GM23338 (cell line): ENCODE measurements around the gene C1orf185. TPM values are rescaled to one million over a fixed set of nuclear protein-coding genes. Genes with fewer than 3 reads are reported as not detected.

Experiments
- ATAC-seq: fragments of 200-7000 bp; cut with Tn5 transposase; 3 replicates; pipeline ENCODE4 v1.9.1; 2020
- DNase-seq: peaks from one replicate; pipeline ENCODE4 v3.0.0-alpha.2; 2015; ENCODE audit warnings: low spot score
- H2AFZ ChIP-seq: fragments of 200-600 bp; sonication (generic); 2 replicates; pipeline ENCODE4 v1.8.0; 2016; ENCODE audit warnings: antibody characterized with exemption, mild to moderate bottlenecking, moderate library complexity
- H3F3A ChIP-seq: fragments of 200-600 bp; sonication (generic); replicated peaks from 2 replicates; pipeline ENCODE4 v1.8.0; 2017; ENCODE audit warnings: antibody characterized with exemption, mixed run types, low read depth
- H3K27ac ChIP-seq: fragments of 200-600 bp; sonication (generic); 2 replicates; pipeline ENCODE4 v1.6.1; 2016; ENCODE audit warnings: low read depth
- H3K27me3 ChIP-seq: fragments of 200-600 bp; sonication (generic); 2 replicates; pipeline ENCODE4 v1.8.0; 2016; ENCODE audit warnings: mild to moderate bottlenecking, mixed run types, moderate library complexity; ENCODE audit not compliant: insufficient read depth
- H3K36me3 ChIP-seq: fragments of 200-600 bp; sonication (generic); 2 replicates; pipeline ENCODE4 v1.8.0; 2016; ENCODE audit warnings: mild to moderate bottlenecking; ENCODE audit not compliant: insufficient read depth
- H3K4me1 ChIP-seq: fragments of 200-600 bp; sonication (generic); 2 replicates; pipeline ENCODE4 v1.8.0; 2016; ENCODE audit warnings: mild to moderate bottlenecking, moderate library complexity; ENCODE audit not compliant: insufficient read depth
- H3K4me2 ChIP-seq: fragments of 200-600 bp; sonication (generic); 2 replicates; pipeline ENCODE4 v1.7.1; 2017; ENCODE audit warnings: mixed run types
- H3K4me3 ChIP-seq: fragments of 200-600 bp; sonication (generic); 2 replicates; pipeline ENCODE4 v1.6.1; 2016; ENCODE audit warnings: mixed run types
- H3K79me2 ChIP-seq: fragments of 200-600 bp; sonication (generic); replicated peaks from 2 replicates; pipeline ENCODE4 v1.8.0; 2017; ENCODE audit warnings: mild to moderate bottlenecking; ENCODE audit not compliant: insufficient read depth
- H3K9me2 ChIP-seq: fragments of 200-600 bp; sonication (generic); 2 replicates; pipeline ENCODE4 v1.8.0; 2017; ENCODE audit not compliant: insufficient read depth
- H4K20me1 ChIP-seq: fragments of 200-600 bp; sonication (generic); replicated peaks from 2 replicates; pipeline ENCODE4 v1.8.0; 2017; ENCODE audit warnings: mild to moderate bottlenecking; ENCODE audit not compliant: insufficient read depth
- H3K27ac Mint-ChIP-seq: 2 replicates; pipeline ENCODE4 v1.8.0; 2020; ENCODE audit warnings: inconsistent platforms, mild to moderate bottlenecking, moderate library complexity, mixed read lengths
- H3K27me3 Mint-ChIP-seq: 3 replicates; pipeline ENCODE4 v1.8.0; 2022; ENCODE audit warnings: low read depth, mild to moderate bottlenecking, moderate library complexity, mixed read lengths, inconsistent platforms; ENCODE audit not compliant: insufficient read depth, poor library complexity
- H3K36me3 Mint-ChIP-seq: 3 replicates; pipeline ENCODE4 v1.8.0; 2021; ENCODE audit warnings: low read depth, mild to moderate bottlenecking, inconsistent platforms, moderate library complexity, mixed read lengths
- H3K4me1 Mint-ChIP-seq: 3 replicates; pipeline ENCODE4 v1.8.0; 2020; ENCODE audit warnings: mild to moderate bottlenecking, inconsistent platforms, mixed read lengths
- H3K4me3 Mint-ChIP-seq: 3 replicates; pipeline ENCODE4 v1.8.0; 2021; ENCODE audit warnings: moderate library complexity, mild to moderate bottlenecking, inconsistent platforms, mixed read lengths
- H3K9me3 Mint-ChIP-seq: 3 replicates; pipeline ENCODE4 v1.8.0; 2020; ENCODE audit warnings: moderate library complexity, mild to moderate bottlenecking, inconsistent platforms, mixed read lengths
- CREB1 ChIP-seq: fragments of 250-450 bp; sonication (Bioruptor Pico); IDR thresholded peaks from 2 replicates; pipeline ENCODE4 v1.5.0; 2020; ENCODE audit warnings: low read depth, mild to moderate bottlenecking, moderate library complexity
- EZH2 ChIP-seq: fragments of 200-600 bp; sonication (generic); IDR thresholded peaks from one replicate; pipeline ENCODE4 v1.8.0; 2017; ENCODE audit warnings: antibody characterized with exemption, mild to moderate bottlenecking, low read depth; ENCODE audit not compliant: unreplicated experiment
- EZH2phosphoT487 ChIP-seq: fragments of 200-600 bp; sonication (generic); IDR thresholded peaks from one replicate; pipeline ENCODE4 v1.8.1; 2018; ENCODE audit warnings: antibody characterized with exemption; ENCODE audit not compliant: unreplicated experiment
- JUNB ChIP-seq: IDR thresholded peaks from one replicate; pipeline ENCODE4 v1.6.1; 2016; ENCODE audit warnings: antibody characterized with exemption; ENCODE audit not compliant: unreplicated experiment
- NANOG ChIP-seq: IDR thresholded peaks from 2 replicates; pipeline ENCODE4 v1.6.1; 2016; ENCODE audit warnings: antibody characterized with exemption, borderline replicate concordance
- POLR2AphosphoS5 ChIP-seq: IDR thresholded peaks from 2 replicates; pipeline ENCODE4 v1.6.1; 2016; ENCODE audit warnings: antibody characterized with exemption, low read depth
- REST ChIP-seq: IDR thresholded peaks from one replicate; pipeline ENCODE4 v1.6.1; 2018; ENCODE audit warnings: antibody characterized with exemption; ENCODE audit not compliant: unreplicated experiment
- STAT1 ChIP-seq: IDR thresholded peaks from one replicate; pipeline ENCODE4 v1.6.1; 2016; ENCODE audit warnings: antibody characterized with exemption; ENCODE audit not compliant: unreplicated experiment
- ZNF114 ChIP-seq: fragments of 250-450 bp; sonication (Bioruptor Pico); IDR thresholded peaks from 2 replicates; pipeline ENCODE4 v1.5.0; 2020; ENCODE audit warnings: mild to moderate bottlenecking, moderate library complexity
- ZNF331 ChIP-seq: fragments of 250-450 bp; sonication (Bioruptor Pico); IDR thresholded peaks from 2 replicates; pipeline ENCODE4 v1.5.0; 2020; ENCODE audit warnings: low read depth, mild to moderate bottlenecking, moderate library complexity
- ZNF462 ChIP-seq: fragments of 250-450 bp; sonication (Bioruptor Pico); IDR thresholded peaks from 2 replicates; pipeline ENCODE4 v1.5.0; 2020; ENCODE audit warnings: mild to moderate bottlenecking, moderate library complexity
- polyA plus RNA-seq: library from polyadenylated mRNA; unstranded; fragments of >200 nt; fragmentation: Nextera tagmentation; extraction: Ambion mirVana; gene quantifications from 2 replicates; pipeline ENCODE4 v1.2.1, GENCODE V29; 2016
- total RNA-seq: library from RNA; depleted of rRNA; stranded (reverse); fragments of >200 nt; shearing (Covaris generic); gene quantifications from 2 replicates; pipeline ENCODE4 v1.2.3, GENCODE V29; 2014
- TF ChIP-seq, protein P1 (sequence below): IDR thresholded peaks from 2 replicates; pipeline ENCODE4 v1.6.1; 2016; ENCODE audit warnings: antibody characterized with exemption
- TF ChIP-seq, protein P2 (sequence below), 2 experiments: fragments of 200-600 bp in 1 of 2; sonication (generic) in 1 of 2; conservative IDR thresholded peaks; 2 replicates each; pipeline versions ENCODE4 v1.5.1 to v1.6.1; 2016 to 2017; ENCODE audit warnings: antibody characterized with exemption in 2 of 2, low read depth in 2 of 2, mild to moderate bottlenecking in 2 of 2, moderate library complexity in 1 of 2

C1orf185 gene
- total and polyA plus RNA-seq, 2 experiments from 2014 or later, result not detected

GRCh38 chr1:51071291-51072042 is 30.6 kb upstream of the C1orf185 start:
- no peak overlapping the region for H3K4me2 ChIP-seq
- ATAC-seq, result no peak

More at GRCh38 chr1:51071291-51072042, 30.6 kb upstream of the C1orf185 start:
- Mint-ChIP-seq H3K27me3 (no peaks in the 10 kb centered on the region), H3K27ac (no peak overlapping the region), H3K4me3 (no peak overlapping the region), H3K36me3 (no peaks in the 10 kb centered on the region), H3K4me1 (no peaks in the 10 kb centered on the region), H3K9me3 (no peaks in the 10 kb centered on the region)
- H3K79me2 ChIP-seq, result no peaks in the 10 kb centered on the region
- H3K9me2 ChIP-seq, result 0 out of 2 replicates have a peak, but pooled peaks cover 6% of the 10 kb centered on the region
- no peak for DNase-seq
- H3K27me3 ChIP-seq, result no peaks in the 10 kb centered on the region
- H3F3A ChIP-seq, result no peaks in the 10 kb centered on the region
- H3K36me3 ChIP-seq, result no peaks in the 10 kb centered on the region
- TF ChIP-seq CREB1, result no peak
- TF ChIP-seq POLR2AphosphoS5, result no peak
- TF ChIP-seq REST, result no peak
- TF ChIP-seq NANOG, result no peak
- TF ChIP-seq, protein P1, sequence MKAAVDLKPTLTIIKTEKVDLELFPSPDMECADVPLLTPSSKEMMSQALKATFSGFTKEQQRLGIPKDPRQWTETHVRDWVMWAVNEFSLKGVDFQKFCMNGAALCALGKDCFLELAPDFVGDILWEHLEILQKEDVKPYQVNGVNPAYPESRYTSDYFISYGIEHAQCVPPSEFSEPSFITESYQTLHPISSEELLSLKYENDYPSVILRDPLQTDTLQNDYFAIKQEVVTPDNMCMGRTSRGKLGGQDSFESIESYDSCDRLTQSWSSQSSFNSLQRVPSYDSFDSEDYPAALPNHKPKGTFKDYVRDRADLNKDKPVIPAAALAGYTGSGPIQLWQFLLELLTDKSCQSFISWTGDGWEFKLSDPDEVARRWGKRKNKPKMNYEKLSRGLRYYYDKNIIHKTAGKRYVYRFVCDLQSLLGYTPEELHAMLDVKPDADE, result no peak
- TF ChIP-seq JUNB, result no peak
- no peak for TF ChIP-seq STAT1
- TF ChIP-seq EZH2phosphoT487, result no peak
- no peak for TF ChIP-seq ZNF462 (CRISPR knock-in tag)
- no peak for TF ChIP-seq ZNF331 (CRISPR knock-in tag)
- TF ChIP-seq, protein P2, sequence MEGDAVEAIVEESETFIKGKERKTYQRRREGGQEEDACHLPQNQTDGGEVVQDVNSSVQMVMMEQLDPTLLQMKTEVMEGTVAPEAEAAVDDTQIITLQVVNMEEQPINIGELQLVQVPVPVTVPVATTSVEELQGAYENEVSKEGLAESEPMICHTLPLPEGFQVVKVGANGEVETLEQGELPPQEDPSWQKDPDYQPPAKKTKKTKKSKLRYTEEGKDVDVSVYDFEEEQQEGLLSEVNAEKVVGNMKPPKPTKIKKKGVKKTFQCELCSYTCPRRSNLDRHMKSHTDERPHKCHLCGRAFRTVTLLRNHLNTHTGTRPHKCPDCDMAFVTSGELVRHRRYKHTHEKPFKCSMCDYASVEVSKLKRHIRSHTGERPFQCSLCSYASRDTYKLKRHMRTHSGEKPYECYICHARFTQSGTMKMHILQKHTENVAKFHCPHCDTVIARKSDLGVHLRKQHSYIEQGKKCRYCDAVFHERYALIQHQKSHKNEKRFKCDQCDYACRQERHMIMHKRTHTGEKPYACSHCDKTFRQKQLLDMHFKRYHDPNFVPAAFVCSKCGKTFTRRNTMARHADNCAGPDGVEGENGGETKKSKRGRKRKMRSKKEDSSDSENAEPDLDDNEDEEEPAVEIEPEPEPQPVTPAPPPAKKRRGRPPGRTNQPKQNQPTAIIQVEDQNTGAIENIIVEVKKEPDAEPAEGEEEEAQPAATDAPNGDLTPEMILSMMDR (conservative IDR thresholded peaks at IDR 0.05; ENCODE audit: low read depth in 2 of 2), result no peak
- TF ChIP-seq ZNF114 (CRISPR knock-in tag), result no peak
- no peak for TF ChIP-seq EZH2
- H3K27ac ChIP-seq, result no peak overlapping the region
- H3K4me3 ChIP-seq, result no peak overlapping the region
- no peaks in the 10 kb centered on the region for H3K4me1 ChIP-seq
- H2AFZ ChIP-seq, result peak overlapping the region; percentile 83
- no peaks in the 10 kb centered on the region for H4K20me1 ChIP-seq
